ENCODE data around the gene SPRR2D.
"Not testable (repeated sequence)": the region's sequence is repeated elsewhere in the genome, so short reads cannot be mapped to it uniquely, and the experiment has no call there.

- not testable (repeated sequence) for TF ChIP-seq CTCF (IDR thresholded peaks at IDR 0.05); EP300 (IDR thresholded peaks at IDR 0.05; ENCODE audit: low read depth)
Measured at GRCh38 chr1:153011235-153011758, 29.6 kb downstream of the SPRR2D start.
